Nephron progenitor cell (in vitro differentiated cells): Measurements from ENCODE around the gene MRPL2.

Experiments used
- DNase-seq: peaks from one replicate; pipeline ENCODE4 v3.0.0; 2021
- H3K27ac Mint-ChIP-seq: 2 replicates; pipeline ENCODE4 v1.8.0; 2021; ENCODE audit warnings: mild to moderate bottlenecking, moderate library complexity, mixed read lengths
- H3K27me3 Mint-ChIP-seq: 2 replicates; pipeline ENCODE4 v1.8.0; 2021; ENCODE audit warnings: mild to moderate bottlenecking, low read depth, mixed read lengths; ENCODE audit not compliant: poor library complexity
- H3K36me3 Mint-ChIP-seq: 2 replicates; pipeline ENCODE4 v1.8.0; 2021; ENCODE audit warnings: low read depth, mixed read lengths
- H3K4me1 Mint-ChIP-seq: 2 replicates; pipeline ENCODE4 v1.8.0; 2021; ENCODE audit warnings: mixed read lengths
- H3K4me3 Mint-ChIP-seq: 2 replicates; pipeline ENCODE4 v1.8.0; 2021; ENCODE audit warnings: mild to moderate bottlenecking, moderate library complexity, mixed read lengths
- H3K9me3 Mint-ChIP-seq: 2 replicates; pipeline ENCODE4 v1.8.0; 2021; ENCODE audit warnings: mild to moderate bottlenecking, moderate library complexity, mixed read lengths
- CTCF ChIP-seq: fragments of 200-600 bp; sonication (generic); IDR thresholded peaks from 2 replicates; pipeline ENCODE4 v1.5.0; 2021; ENCODE audit warnings: antibody characterized with exemption

The MRPL2 gene

GRCh38 chr6:43005844-43006243 lies 53.4 kb downstream of the MRPL2 start:
- TF ChIP-seq CTCF, result no peak
- H3K4me1 Mint-ChIP-seq, result peaks cover 7% of the 10 kb centered on the region
- no peak overlapping the region for H3K4me3 Mint-ChIP-seq
- DNase-seq, result no peak
- no peaks in the 10 kb centered on the region for H3K9me3 Mint-ChIP-seq
- no peak overlapping the region for H3K27ac Mint-ChIP-seq
- peaks cover 2% of the 10 kb centered on the region for H3K27me3 Mint-ChIP-seq
- peaks cover 43% of the 10 kb centered on the region for H3K36me3 Mint-ChIP-seq
